HG02571 (cell line): ENCODE measurements around the gene NLK.

Source experiments
- ATAC-seq: cut with Tn5 transposase; IDR thresholded peaks from one replicate; pipeline ENCODE4 v1.9.1; 2021; ENCODE audit warnings: mild to moderate bottlenecking, moderate library complexity; ENCODE audit not compliant: unreplicated experiment

Gene NLK

DNA sequence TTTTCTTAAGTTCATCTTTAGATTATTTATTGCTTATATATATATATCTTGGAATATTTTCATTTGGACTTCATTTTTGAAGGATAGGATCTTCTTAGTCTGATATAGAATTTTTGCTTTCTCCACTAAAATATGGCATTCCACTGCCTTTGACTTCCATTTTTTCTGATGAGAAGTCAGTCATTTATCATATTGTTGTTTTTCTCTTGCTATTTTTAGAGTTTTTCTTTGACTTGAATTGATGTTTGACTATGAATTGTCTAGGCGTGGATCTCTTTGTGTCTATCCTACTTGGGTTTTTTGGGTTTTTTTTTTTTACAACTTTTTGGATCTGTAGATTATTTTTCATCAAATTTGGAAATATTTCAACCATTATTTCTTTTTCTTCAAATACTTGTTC, 67.7 kb downstream of the NLK start:
- no peak for ATAC-seq

DNA sequence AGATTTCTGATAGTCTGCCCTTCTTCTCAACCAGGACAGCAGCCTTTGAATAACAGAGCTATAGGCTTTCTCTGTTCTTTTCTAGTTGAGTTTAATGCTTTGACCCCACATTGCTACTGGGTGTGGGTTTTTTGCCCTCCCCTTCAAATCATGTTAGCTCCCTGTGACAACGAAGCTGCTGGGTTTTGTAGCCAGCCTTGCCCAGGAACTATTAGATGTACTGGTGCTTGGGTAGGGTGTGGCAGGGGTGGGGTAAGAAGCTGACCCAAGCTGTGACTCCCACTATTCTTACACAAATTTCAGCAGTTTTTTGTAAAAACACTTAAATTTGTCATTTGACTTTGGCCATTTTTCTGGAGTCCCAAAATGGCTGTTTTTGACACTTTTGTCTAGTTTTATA, 69.7 kb downstream of the NLK start:
- no peak for ATAC-seq

DNA sequence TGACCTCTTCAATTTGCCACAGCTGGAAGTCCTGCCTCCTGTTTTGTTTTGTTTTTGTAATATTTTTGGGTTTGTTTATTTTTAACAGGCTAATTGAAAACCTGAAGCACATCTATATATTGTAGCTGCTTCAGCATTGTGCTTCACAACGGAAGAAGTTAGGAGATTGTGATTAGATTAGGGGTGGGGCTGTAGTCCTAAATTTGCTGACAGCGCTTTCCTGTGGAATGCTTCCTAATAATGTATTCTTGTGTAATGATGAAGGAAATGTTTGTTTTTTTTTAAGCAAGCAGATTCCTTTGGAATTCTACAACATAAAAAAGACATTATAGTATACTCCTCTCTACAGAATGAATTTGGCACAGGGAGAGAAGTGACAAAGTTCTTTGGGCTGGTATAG, 70.1 kb downstream of the NLK start:
- ATAC-seq, result no peak

DNA sequence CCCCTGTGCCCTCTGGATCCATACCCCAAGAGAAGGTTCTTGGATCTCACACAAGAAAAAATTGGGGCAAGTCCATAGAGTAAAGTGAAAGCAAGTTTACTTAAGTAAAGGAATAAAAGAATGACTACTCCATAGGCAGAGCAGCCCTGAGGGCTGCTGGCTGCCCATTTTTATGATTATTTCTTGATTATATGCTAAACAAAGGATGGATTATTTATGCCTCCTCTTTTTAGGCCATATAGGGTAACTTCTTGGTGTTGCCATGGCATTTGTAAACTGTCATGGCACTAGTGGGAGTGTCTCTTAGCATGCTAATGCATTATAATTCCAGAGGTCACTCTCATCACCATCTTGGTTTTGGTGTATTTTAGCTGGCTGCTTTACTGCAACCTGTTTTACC, 70.8 kb downstream of the NLK start:
- no peak for ATAC-seq

DNA sequence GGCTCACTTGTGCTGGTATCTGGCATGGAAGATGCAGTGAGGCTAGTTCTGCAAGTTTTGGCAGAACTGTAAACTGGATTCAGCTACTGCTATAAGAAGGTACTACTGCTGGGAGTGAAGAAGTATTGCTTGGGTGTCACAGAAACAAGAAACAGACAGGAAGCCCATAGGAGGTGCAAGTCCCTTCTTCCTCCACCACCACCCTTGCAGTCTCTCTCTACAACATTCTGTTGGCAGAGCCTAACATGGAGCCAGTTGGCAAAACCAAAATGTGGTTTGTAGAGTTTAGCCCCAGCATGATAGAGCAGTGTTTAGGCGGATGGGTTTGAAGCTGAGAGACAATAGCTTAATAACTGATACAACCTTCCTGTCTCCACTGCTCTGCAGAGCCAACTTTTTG, 72.6 kb downstream of the NLK start:
- ATAC-seq, result no peak

DNA sequence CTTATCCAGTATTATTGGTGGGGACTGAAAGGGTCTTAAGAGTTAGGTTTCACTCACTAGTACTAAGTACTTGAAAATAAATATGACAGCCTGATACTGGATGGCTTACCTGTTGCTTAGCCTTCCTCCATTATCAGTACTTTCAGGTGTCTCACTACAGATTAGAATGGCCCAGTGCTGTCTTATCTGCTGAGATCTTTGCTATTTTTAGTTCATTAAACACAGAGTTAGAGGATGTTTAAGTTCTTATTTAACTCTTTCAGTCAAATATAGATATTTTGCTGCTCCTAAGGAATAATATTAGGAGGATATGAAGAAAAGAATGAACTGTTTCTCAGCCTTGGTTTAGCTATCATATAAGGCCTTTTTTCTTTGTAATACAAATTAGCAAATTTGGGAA, 74.8 kb downstream of the NLK start:
- ATAC-seq, result no peak

DNA sequence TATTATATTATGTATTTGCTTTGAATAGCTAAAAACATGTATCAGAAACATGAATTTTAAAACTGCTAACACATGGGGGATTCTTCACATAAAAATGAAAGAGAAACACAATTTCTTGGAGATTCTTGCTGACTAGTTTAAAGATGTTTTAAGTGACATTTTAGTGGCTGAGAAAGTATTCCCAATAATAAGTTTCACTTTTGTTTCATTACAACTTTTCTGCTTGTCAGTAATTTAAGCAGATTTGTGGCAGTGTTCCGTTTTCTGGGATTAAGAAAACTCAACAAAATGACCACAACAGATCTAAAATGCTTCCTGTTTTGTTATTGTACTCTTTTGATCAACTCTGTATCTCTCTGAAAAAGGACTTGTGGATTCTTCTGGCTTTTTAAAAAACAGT, 75.9 kb downstream of the NLK start:
- ATAC-seq, result no peak

DNA sequence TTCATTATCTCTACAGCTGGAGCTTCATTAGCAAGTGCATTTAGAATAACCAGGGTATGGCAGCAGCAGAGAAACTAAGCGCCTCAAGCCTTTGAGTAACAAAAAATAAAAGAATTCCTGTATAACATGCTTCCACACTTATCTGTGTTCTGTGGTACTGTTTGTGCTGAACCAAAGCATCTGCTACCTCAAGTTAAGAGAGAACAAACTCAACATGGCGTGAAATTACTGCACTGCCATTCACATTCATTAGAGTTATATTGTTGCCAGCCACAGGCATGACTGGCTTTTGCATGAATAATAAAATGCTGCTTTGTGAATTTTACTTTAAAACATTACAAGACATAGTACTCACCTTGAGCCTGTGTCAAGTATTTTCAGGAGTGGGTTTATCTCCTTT, 76.6 kb downstream of the NLK start:
- ATAC-seq, result no peak

DNA sequence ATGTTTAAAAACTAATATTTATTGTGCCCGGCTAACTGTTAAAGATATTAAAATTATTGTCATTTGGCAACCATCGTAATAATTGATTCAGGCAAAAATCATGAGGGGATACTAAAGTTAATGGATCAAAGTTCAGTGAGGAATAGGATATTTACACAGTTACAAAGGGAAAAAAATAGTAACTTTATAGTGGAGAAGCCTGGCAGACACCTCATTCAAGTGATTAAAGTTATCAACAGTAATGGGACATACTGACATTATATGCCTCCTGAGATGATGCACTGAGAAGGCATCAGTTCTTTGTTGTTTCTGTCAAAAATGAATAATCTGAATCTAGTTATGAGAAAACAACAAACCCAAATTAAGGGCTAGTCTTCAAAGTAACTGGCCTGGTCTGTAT, 77.1 kb downstream of the NLK start:
- ATAC-seq, result no peak

DNA sequence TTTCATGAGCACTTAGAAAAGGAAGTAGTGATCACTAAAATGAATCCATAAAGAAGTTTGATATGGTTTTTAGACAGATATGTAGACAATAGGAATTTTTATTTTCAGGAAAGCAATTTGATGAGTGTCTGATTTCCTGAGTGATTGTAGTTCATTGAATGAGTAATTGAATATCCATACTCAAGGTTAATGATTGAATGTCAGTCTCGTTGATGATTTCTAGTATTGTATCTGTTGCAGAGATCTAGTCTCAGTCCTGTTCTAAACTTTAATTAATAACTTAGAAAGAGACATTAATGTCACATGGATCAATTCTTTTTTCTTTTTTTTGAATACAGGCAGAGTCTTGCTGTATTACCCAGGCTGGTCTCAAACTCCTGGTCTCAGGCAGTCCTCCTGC, 78.3 kb downstream of the NLK start:
- no peak for ATAC-seq

DNA sequence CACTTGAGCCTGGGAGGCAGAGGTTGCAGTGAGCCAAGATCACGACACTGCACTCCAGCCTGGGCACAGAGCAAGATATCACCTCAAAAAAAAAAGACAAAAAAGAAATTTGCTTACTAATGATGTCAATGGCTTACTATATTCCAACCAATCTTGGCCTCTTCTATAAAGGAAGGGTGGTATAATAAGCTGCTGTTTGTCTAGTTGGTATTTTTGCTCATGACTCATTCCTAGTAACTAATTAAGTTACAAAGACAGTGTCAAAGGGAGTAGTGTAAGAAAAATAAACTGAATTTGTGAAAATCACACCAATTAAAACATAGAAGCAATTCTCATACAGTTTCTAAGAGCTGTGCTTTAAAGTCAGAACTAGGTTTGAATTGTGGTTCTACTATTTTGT, 82.5 kb downstream of the NLK start:
- no peak for ATAC-seq

DNA sequence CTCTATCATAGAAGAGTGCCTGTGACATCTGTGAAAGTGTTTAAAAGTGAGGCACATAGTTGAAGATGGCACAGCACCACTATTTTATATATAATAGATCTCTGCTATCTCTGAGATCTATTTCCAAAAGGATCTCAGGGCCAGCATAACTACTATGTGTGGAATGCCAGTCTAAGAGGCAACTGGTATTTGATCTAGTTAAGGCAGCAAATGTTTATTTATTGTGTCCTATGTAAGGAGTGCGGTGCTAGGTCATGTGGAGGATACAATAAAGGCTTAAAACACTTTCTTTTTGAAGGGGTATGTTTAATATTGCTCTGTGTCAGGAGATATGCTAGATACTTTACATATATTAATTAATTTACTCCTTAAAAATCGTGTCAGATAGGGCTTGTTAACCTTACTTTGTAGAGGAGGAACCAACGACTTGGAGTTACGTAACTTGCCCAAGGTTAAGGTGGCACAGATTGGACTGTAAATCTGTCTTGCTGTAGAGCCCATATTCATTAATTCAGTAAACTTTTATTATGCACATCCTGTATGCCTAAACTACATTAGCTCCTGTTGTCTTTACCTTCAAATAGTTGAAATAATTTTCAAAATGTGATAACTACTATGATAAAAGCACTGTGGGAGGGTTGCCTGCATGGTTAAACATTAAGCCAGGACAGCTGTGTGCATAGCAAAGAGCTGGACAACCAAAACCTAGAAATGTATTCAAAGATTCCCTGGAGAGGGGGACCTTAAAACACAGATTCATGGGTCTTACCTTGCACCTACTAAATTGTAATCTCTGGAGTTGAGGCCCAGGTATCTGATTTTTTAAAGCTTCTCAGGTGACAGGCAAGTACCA, 83.3 kb downstream of the NLK start:
- no peak for ATAC-seq

DNA sequence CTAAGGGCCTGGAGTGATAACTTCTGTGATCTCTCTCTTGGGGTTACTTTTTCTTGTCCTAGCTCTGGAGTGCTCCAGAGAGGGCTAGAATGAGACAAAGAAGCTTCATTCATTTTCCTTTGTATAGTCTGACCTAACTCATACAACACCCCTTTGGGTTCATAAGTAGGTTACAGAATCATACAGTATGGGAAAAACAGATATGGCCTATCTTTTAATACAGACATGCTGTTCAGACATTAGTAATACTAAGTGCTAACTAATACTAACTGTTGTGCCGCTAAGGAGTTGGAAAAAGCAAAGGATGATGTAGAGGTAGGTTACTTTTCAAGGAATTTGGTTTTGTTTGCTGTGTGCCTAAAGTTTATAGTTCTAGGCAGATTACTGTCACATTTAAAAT, 84.7 kb downstream of the NLK start:
- no peak for ATAC-seq

DNA sequence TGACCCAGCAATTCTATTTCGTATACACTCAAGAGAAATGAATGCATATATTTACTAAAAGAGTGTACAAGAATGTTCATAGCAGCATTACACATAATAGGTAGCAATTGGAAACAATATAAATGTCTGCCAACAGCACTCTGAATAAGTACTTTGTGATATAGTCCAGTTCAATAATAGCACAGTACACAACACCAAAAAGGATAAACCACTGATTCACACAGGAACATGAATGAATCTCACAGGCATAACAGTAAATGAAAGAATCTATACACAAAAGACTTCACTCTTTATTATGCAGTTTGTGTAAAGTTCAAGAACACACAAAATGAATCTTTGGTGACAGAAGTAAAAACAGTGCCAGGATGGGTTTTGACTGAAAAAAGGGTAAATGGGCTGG, 86.3 kb downstream of the NLK start:
- no peak for ATAC-seq

DNA sequence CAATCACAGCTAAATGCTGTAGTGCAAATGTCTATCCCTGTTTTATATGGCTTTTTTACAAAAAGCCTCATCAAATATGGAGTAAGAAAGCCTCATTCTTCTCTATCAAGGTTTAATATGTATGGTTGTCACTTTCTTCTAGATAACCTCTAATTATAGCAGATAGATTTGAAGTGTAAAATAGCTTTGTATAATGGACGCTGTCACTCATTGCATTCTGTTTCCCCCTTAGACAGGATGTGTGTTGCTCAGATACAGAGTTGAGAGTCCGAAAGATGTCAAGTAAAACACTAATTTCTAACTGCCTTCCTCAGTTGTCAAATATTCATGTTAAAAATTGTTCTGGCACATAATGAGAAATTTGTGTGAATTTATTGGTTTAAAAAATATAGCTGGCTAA, 88.0 kb downstream of the NLK start:
- ATAC-seq, result no peak

DNA sequence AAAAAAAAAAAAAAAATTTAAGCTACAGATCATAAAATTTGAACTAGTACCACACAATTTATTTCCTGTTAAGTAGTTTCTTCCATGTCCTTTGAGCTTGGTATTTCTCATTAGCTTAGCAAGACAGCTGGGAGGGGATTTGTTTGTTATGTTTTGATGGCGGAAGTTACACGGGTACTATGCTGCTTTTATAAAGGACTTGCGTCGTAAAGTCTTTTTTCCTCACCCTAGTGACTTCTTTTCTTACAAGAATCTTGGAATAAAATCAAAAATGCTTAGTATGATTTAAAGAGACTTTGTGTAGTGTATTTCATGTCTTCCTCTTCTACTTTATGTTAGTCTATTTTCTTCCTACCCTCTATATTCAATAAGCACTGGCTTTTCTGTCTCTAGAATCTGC, 89.1 kb downstream of the NLK start:
- no peak for ATAC-seq

DNA sequence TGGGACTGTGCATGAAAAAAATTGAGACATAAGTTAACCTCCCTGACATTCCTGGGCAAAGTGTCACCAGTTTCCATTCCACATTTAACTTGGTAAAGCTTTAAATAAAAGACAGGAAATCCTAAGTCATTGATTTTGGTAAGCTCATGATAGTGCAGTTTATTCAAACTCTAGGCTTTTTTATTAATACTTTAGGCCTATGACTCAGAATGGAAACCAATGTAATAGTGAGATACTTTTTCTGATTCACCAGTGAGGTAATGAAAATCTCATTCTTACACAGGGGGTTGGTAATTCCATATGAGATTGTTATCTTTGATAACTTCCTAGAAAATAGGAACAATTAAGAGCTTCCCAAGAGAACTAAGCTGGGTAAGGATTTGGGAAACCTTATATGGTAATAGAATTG, 91.1 kb downstream of the NLK start:
- ATAC-seq, result no peak

DNA sequence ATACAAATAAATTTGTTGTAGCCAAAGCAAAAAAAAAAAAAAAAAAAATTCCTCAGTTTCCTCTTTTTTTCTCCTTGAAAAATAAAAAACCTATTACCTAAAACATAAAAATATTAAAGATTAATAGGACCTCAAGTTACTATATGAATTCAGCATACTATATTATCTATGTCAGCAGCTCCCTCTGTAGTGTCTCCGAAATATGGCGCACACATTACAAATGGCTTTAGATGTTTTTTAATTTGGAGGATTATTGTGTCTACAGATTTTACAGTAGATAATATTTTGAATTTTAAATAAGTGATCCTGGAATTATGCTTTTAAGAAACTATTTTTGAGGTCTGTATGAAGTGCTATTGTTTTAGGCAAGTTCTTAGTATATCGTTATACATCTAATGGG, 94.4 kb downstream of the NLK start:
- no peak for ATAC-seq

DNA sequence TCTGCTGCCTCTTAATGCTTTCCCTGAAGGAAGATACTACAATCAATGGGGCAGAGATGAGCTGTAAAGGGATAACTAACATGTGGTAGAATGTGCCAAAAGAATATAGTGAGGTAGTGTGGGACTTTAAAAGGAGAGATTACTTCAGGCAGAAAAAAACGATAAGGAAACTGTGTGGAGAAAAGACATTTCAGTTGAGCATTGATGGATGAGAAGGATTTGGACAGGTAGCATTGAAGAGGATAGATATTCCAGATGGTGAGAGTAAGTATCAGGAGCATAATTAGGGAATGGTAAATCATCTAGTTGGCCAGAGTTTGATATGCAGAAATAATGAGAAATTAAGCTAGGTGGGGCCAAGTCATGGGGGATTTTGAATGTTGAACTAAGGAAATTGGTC, 97.3 kb downstream of the NLK start:
- ATAC-seq, result no peak

DNA sequence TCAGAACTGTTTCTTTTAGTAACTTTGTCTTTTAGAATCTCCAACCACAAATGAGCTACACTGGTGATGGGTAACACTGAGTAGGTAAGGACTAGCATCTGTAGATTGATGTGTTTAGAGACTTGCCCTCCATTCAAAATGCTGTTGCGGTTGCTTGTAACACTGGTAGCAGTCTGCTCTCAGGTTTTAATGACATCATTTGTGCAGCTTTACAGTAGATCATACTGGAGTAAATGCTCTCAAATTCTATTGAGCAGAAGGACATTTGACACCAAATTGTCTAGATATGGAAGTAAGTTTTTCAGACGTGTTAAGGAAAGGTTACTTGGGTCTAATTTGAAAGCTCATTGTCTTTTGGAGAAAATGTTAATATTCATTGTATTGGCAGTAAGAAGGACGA, 98.8 kb downstream of the NLK start:
- ATAC-seq, result no peak

DNA sequence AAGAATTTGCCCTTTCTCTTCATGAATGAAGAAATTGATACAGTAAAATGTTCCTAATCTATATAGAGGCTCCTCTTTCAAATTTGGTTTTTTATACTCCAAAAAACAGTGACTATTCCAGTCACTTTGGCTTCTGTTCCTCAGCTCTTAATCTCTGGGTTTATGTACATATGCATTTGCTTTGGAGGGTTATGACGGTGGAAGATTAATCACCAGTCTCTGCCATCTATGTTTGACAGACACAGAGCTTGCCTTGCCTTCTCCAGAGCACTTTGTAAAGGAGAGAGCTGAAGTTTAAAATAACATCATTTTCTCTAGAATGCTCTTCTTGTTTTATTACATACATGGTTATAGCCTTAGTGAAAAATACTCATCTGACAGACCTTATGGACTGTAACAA, 99.3 kb downstream of the NLK start:
- ATAC-seq, result no peak

DNA sequence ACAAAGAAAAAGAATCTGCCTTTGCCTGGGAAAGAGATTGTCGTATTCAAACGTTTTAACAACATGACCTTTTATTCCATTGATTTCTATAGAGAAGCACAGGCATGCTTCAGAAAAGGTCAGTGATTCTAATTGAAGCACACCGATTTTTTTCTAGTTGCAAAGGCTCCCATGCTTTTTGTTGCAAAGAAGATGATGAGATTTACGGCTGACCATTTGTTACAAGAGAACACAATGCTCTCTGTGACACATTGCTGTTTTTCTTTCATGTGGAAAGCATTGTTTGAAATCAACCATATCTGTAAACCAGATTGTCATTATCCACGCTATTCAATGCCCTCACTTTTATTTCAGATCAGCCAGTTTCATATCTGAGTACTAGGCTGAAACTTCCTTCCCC, 99.8 kb downstream of the NLK start:
- ATAC-seq, result no peak

DNA sequence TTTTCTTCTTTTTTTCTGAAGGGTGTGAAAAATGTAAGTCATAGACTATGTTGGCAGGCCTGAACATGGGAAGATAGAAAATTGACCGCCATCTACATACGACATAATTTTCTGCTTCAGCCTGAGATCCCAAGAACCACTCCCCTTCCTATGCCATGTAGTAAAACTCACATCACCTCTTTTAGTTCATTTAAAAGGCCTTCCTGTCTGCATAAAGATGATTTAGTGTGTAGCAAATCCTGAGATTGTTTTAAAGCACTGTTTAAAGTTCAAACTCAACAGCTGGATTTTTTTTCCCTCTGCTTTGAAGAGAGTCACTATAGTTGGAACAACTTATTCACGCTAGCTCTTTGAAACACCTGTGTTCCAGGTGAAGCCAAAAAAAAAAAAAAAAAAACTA, 101.5 kb downstream of the NLK start:
- no peak for ATAC-seq
